PC-3 (cell line): ENCODE measurements around the gene CNDP1. TPM values are rescaled to one million over a fixed set of nuclear protein-coding genes. Genes with fewer than 3 reads are reported as not detected.
A peak's percentile ranks its signal among the peaks of the same experiment; 100 is the strongest.

Experiments
- ATAC-seq: fragments of 200-7000 bp; cut with Tn5 transposase; 2 replicates; pipeline ENCODE4 v1.9.1; 2020; ENCODE audit warnings: mild to moderate bottlenecking, moderate library complexity
- BruUV-seq: library from RNA; stranded (reverse); fragments of 400-500 nt; replicated peaks from 2 replicates; lab custom pipeline; 2021; lab: Mats Ljungman, UMichigan
- CTCF ChIA-PET: fragments of 300-600 bp; sonication (Branson Sonifier 250); formaldehyde crosslinking; loops from one replicate; lab custom pipeline; 2022; ENCODE audit warnings: antibody characterized with exemption; lab: Charles Lee
- POLR2A ChIA-PET: fragments of 300-600 bp; sonication (Branson Sonifier 250); formaldehyde crosslinking; loops from one replicate; lab custom pipeline; 2022; ENCODE audit warnings: antibody characterized with exemption; ENCODE audit not compliant: unreplicated experiment; lab: Charles Lee
- DNase-seq: peaks from one replicate; pipeline ENCODE4 v3.0.0-alpha.2; 2015
- H2AFZ ChIP-seq: fragments of 300-600 bp; sonication (generic); 2 replicates; pipeline ENCODE4 v1.6.0; 2016; ENCODE audit warnings: antibody characterized with exemption, low read length
- H3F3A ChIP-seq: fragments of 300-600 bp; sonication (generic); one replicate; pipeline ENCODE4 v1.6.0; 2017; ENCODE audit warnings: antibody characterized with exemption, low read length, control low read depth, mild to moderate bottlenecking; ENCODE audit not compliant: unreplicated experiment
- H3K27ac ChIP-seq: fragments of 300-600 bp; sonication (generic); 2 replicates; pipeline ENCODE4 v1.5.1; 2016; ENCODE audit warnings: mild to moderate bottlenecking, low read length
- H3K27me3 ChIP-seq: fragments of 300-600 bp; sonication (generic); 2 replicates; pipeline ENCODE4 v1.6.1; 2016; ENCODE audit warnings: low read length, mixed read lengths
- H3K36me3 ChIP-seq: fragments of 300-600 bp; sonication (generic); 2 replicates; pipeline ENCODE4 v1.6.1; 2016; ENCODE audit warnings: low read depth, mixed run types, low read length, mixed read lengths
- H3K4me1 ChIP-seq: fragments of 300-600 bp; sonication (generic); 2 replicates; pipeline ENCODE4 v1.5.1; 2016; ENCODE audit warnings: low read length; ENCODE audit not compliant: insufficient read depth
- H3K4me2 ChIP-seq: fragments of 300-600 bp; sonication (generic); 2 replicates; pipeline ENCODE4 v1.6.0; 2016; ENCODE audit warnings: low read length
- H3K4me3 ChIP-seq: fragments of 300-600 bp; sonication (generic); 2 replicates; pipeline ENCODE4 v1.5.1; 2016; ENCODE audit warnings: mild to moderate bottlenecking, low read length, mixed read lengths
- H3K79me2 ChIP-seq: fragments of 300-600 bp; sonication (generic); 2 replicates; pipeline ENCODE4 v1.6.1; 2017; ENCODE audit warnings: low read length, mixed read lengths
- H3K9ac ChIP-seq: fragments of 300-600 bp; sonication (generic); 2 replicates; pipeline ENCODE4 v1.6.0; 2016; ENCODE audit warnings: mild to moderate bottlenecking, low read length
- H3K9me2 ChIP-seq: fragments of 300-600 bp; sonication (generic); replicated peaks from 2 replicates; pipeline ENCODE4 v1.6.1; 2016; ENCODE audit warnings: mixed run types, low read length, mixed read lengths
- H3K9me3 ChIP-seq: fragments of 300-600 bp; sonication (generic); 2 replicates; pipeline ENCODE4 v1.6.1; 2016; ENCODE audit warnings: low read length, mixed read lengths
- H4K20me1 ChIP-seq: fragments of 300-600 bp; sonication (generic); 2 replicates; pipeline ENCODE4 v1.6.1; 2016; ENCODE audit warnings: low read length, mixed read lengths
- EZH2 ChIP-seq: fragments of 300-600 bp; sonication (generic); IDR thresholded peaks from one replicate; pipeline ENCODE4 v1.6.1; 2017; ENCODE audit warnings: antibody characterized with exemption, mild to moderate bottlenecking, low read length; ENCODE audit not compliant: unreplicated experiment
- EZH2phosphoT487 ChIP-seq: fragments of 300-600 bp; sonication (generic); IDR thresholded peaks from 2 replicates; pipeline ENCODE4 v1.6.1; 2018; ENCODE audit warnings: mild to moderate bottlenecking, antibody characterized with exemption, low read length, borderline replicate concordance
- intact Hi-C: fragments of 100-400 bp; cut with micrococcal nuclease; formaldehyde crosslinking; loops from 2 replicates; pipeline ENCODE4 v1.9.0; 2023
- total RNA-seq: library from RNA; depleted of rRNA; stranded (reverse); fragments of >200 nt; gene quantifications from 2 replicates; pipeline ENCODE4 v1.2.3, GENCODE V29; 2014
- TF ChIP-seq, protein P1 (sequence below): fragments of 300-600 bp; sonication (generic); conservative IDR thresholded peaks from 2 replicates; pipeline ENCODE4 v1.5.1; 2017; ENCODE audit warnings: antibody characterized with exemption, low read depth, mild to moderate bottlenecking, low read length

Gene CNDP1
- total RNA-seq, 1 experiment from 2014 or later: not detected

DNA sequence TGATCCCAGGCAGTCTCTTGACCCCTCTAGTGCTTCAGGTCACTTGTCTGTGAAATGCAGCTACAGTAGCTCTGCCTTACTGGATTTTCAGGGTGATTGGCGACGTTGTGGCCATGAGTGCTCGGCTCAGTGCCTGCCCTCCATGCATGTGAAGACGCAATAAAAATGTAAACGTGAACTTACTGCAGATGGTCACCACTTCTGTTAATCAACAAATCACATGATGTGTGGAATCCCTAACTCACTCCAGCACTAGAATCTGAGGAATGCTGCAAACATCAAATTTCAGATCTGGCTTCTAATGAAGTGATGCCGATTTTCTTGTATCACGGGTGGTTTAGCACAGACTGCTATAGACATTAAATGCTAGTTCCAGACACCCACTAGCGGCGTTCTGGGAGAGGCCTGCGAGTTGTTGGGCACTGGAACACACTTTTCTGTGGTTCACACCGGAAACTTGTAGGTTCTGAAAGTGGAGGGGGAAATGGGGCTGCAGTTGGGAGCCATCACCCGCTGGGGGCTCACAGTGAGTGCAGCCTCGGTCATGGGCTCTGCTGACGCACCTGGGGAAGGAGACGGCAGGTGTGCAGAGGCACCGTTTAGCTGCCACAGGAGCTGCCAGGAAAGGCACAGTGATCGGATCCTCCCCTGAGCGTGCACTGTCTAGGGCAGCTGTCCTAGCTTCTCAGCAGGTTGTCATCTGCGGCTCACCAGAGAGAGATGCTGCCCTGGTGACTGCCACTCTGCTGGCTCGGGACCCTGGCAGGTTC, 6.5 kb downstream of the CNDP1 start:
- ChIA-PET POLR2A (no interaction called here), CTCF (no interaction called here)
- no peak for DNase-seq
- intact Hi-C loops: no loop called here
- Histone ChIP-seq H3K27ac (no peak overlapping the region), H3K4me1 (no peaks in the 10 kb centered on the region; the same call in 1 of the 2 replicates), H3F3A (no peaks in the 10 kb centered on the region), H4K20me1 (no peaks in the 10 kb centered on the region), H3K9me2 (no peaks in the 10 kb centered on the region), H3K4me2 (no peak overlapping the region), H3K36me3 (no peaks in the 10 kb centered on the region), H3K27me3 (no peaks in the 10 kb centered on the region), H3K9ac (no peak overlapping the region), H3K79me2 (no peaks in the 10 kb centered on the region), H3K9me3 (no peaks in the 10 kb centered on the region), H3K4me3 (no peak overlapping the region), H2AFZ (no peak overlapping the region)
- TF ChIP-seq, protein P1, sequence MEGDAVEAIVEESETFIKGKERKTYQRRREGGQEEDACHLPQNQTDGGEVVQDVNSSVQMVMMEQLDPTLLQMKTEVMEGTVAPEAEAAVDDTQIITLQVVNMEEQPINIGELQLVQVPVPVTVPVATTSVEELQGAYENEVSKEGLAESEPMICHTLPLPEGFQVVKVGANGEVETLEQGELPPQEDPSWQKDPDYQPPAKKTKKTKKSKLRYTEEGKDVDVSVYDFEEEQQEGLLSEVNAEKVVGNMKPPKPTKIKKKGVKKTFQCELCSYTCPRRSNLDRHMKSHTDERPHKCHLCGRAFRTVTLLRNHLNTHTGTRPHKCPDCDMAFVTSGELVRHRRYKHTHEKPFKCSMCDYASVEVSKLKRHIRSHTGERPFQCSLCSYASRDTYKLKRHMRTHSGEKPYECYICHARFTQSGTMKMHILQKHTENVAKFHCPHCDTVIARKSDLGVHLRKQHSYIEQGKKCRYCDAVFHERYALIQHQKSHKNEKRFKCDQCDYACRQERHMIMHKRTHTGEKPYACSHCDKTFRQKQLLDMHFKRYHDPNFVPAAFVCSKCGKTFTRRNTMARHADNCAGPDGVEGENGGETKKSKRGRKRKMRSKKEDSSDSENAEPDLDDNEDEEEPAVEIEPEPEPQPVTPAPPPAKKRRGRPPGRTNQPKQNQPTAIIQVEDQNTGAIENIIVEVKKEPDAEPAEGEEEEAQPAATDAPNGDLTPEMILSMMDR: no peak
- TF ChIP-seq EZH2phosphoT487: no peak
- no peak for TF ChIP-seq EZH2
- no peak for ATAC-seq
- no TSS peak for BruUV-seq

DNA sequence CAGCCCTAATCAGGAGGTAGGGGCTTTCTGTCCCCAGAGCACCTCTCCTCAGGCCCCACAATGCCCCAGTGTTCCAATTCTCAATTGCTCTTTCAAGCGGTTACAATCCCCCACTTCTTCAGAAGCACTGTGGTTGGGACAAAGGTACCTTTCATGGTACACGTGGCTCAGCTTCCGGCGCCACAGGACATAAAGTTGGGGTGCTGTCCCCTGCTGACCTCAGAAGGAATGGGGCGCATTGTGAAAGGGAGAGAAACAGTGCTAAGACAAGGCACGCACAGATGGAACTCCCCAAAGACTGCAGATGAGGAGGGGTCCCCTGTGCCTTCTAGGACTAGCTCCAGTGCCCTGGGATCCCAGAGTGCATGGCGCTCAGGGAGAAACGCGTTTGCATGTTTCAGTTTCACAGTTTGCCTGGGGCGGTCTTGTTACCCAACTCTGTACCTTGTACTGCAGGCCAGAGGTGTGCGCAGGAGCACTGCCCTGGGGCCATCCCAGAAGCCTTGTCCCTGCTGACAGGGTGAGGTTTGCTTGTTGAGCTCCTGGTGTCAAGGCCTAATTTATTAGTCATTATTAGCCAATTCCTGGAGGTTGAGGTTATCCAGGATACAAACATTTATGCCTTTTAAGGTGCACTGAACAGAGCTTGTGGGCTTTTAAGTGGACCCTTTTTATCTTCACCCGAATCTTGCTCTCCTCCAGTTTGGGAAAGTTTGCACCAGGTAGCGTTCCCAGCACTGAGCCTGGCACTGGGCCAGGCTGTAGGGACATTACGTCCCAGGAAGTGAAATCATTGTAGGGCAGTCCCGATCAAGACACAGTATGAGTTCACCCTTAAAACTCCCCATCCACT, 7.6 kb downstream of the CNDP1 start:
- Histone ChIP-seq H3K36me3 (no peaks in the 10 kb centered on the region), H3K4me1 (peaks cover 6% of the 10 kb centered on the region; the same call in 1 of the 2 replicates), H3F3A (no peaks in the 10 kb centered on the region), H3K4me2 (no peak overlapping the region), H3K9ac (no peak overlapping the region), H3K9me3 (no peaks in the 10 kb centered on the region), H3K9me2 (no peaks in the 10 kb centered on the region), H4K20me1 (no peaks in the 10 kb centered on the region), H3K79me2 (no peaks in the 10 kb centered on the region), H3K27ac (no peak overlapping the region), H3K27me3 (no peaks in the 10 kb centered on the region), H2AFZ (no peak overlapping the region), H3K4me3 (no peak overlapping the region)
- no TSS peak for BruUV-seq
- CTCF ChIA-PET: no interaction called here
- TF ChIP-seq EZH2: no peak
- TF ChIP-seq, protein P1: no peak
- no peak for TF ChIP-seq EZH2phosphoT487
- POLR2A ChIA-PET: no interaction called here
- no peak for ATAC-seq
- intact Hi-C loops: no loop called here
- DNase-seq: peak; percentile 33
